Measurements from ENCODE around the gene ZNG1F.
"Not testable (repeated sequence)": the region's sequence is repeated elsewhere in the genome, so short reads cannot be mapped to it uniquely, and the experiment has no call there.

GRCh38 chr9:41230418-41230817, 41.3 kb upstream of the ZNG1F start:
- not testable (repeated sequence) for TF ChIP-seq CTCF, POLR2A (IDR thresholded peaks at IDR 0.05)

Measured in heart left ventricle (tissue), 13 donors.